CD4-positive, alpha-beta T cell treated with Interleukin-17A for 1 hour (primary cell): ENCODE data around the gene DDIT3.
"Not testable (repeated sequence)": the region's sequence is repeated elsewhere in the genome, so short reads cannot be mapped to it uniquely, and the experiment has no call there.

Source experiments
- DNase-seq: peaks from one replicate; pipeline ENCODE4 v3.0.0-alpha.2; 2020

The DDIT3 gene, protein sequence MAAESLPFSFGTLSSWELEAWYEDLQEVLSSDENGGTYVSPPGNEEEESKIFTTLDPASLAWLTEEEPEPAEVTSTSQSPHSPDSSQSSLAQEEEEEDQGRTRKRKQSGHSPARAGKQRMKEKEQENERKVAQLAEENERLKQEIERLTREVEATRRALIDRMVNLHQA

DNA sequence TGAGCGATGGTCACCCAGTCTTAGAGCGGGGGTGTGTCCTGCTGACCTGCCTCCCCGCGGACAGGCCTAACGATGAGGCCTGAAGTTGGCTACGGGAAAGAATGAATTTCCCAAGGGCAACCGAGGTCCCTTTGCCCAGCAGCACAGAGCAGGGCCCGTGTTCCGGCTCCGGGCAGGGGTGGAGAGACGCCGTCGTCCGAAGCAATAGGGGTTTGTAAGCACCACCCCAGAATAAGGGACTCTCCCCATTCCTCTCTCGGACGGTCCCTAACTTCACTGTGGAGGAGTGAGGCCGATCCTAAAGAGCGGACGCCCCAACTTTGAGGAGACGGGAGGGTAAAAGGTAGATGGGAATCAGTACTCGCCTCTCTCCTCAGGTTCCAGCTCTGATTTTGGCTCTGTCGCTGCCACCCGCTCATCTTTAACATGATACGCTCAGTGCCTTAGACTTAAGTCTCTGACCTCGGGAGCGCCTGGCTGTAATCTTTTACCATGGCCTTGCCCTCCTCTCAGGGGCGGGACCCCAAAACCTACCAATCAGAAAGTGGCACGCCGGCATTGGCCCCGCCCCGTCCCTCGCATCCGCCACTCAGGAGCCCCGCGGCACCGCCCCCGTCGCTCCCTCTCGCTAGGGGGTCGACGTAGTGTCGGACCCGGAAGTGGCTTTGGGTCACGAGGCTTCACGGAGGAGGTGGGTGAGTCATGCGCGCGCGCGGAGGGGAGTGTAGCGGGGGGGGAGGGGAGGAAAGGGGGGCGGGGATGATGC lies at the start of gene DDIT3:
Gene DDIT3 (minus strand): TSS at position 462 of the 766 bp plus-strand sequence. CDS start 3,108 bp downstream, outside the sequence.
- DNase-seq = peak; percentile 99

DNA sequence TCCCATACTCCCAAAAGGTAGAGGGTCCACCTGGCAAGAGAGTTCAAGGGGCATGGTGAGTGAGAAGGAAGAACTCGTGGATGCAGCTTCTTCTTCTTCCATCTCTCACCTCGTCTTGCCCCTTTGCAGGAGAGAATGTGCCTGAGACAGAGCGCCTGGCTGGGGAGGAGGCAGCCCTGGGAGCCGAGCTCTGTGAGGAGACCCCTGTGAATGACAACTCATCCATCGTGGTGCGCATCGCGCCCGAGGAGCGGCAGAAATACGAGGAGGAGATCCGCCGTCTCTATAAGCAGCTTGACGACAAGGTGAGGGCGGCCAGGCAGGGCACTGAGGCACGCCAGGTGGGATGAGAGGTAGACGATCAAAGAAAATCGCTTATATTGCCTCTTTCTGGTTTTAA lies 49.5 kb upstream of the DDIT3 start:
- no peak for DNase-seq

DNA sequence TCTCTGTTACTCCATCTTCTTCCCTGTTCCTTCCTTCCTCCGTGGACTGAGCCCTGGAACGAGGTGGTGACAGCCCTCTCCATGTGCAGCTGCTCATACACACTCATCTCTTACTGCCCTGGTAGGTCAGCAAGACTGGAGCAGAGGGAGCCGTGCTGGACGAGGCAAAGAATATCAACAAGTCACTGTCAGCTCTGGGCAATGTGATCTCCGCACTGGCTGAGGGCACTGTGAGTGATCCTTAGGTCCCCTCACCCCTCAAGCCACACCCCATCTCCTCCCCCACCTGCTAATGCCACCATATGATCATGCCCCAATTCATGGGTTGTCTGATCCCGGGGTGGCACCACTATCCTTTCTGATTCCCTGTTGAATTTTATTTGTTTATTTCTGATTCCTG lies 48.5 kb upstream of the DDIT3 start:
- no peak for DNase-seq

DNA sequence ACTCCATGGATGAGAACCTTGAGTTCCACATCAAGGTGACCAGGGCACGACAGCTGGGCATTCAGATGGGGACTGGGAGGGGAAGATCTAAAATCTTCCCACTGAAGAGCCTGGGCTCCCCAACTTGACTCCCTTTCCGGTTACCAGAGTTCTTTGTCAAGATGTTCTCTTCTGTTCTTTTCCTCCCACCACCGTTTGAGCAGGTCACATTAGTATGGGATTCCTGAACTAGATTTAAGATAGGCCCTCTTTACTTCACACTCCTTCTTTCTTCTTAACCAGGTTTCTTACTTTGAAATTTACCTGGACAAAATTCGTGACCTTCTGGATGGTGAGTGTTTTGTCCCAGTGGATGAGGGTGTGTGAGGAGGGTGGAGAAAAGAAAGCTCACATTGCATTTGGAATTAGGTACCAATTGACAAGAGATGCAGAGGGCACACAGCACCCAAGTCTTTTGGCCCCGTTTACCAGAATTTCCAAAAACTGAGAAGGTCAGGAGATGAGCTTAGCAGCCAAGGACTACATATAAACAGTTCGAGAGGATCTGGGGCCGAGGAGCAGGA lies 43.9 kb upstream of the DDIT3 start:
- no peak for DNase-seq

DNA sequence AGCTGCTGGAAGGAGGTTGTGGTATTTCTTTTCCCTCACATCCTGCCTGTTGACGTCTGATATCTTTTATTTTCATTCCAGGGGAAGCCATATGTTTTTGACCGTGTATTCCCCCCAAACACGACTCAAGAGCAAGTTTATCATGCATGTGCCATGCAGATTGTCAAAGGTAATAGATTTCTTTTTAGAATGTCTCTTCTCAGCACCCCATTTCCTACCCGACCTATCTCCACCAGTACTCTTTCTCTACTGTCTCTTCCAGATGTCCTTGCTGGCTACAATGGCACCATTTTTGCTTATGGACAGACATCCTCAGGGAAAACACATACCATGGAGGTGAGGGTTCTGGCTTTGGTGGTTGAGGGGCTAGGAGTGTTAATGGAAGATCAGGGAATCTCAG lies 43.0 kb upstream of the DDIT3 start:
- DNase-seq = no peak

DNA sequence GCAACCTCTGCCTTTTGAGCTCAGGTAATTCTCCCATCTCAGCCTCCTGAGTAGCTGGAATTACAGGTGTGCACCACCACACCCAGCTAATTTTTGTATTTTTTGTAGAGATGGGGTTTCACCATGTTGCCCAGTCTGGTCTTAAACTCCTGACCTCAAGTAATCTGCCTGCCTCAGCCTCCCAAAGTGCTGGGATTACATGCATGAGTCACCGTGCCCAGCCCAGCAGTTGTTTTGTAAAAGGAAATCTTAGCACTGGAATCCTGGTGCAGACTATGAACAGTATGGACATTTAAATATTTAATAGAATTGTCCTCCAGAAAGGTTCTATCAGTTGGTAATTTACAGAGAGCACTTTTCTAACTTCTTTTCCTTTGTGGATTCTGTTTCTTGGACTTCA lies 40.8 kb upstream of the DDIT3 start:
- not testable (repeated sequence) for DNase-seq

DNA sequence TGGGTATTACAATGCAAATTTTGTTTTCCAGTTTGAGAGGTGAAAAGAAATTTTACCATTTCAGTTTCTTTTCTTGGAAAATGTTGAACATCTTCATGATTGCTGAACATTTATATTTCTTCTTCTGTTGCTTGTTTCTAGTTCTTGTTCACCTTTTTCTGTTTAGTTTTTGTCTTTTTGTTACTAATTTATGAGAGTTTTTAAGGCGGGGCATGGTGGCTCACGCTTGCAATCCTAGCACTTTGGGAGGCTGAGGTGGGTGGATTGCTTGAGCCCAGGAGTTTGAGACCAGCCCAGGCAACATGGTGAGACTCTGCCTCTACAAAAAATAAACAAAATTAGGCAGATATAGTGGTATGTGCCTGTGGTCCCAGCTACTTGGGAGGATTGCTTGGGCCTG lies 40.2 kb upstream of the DDIT3 start:
- DNase-seq = no peak

DNA sequence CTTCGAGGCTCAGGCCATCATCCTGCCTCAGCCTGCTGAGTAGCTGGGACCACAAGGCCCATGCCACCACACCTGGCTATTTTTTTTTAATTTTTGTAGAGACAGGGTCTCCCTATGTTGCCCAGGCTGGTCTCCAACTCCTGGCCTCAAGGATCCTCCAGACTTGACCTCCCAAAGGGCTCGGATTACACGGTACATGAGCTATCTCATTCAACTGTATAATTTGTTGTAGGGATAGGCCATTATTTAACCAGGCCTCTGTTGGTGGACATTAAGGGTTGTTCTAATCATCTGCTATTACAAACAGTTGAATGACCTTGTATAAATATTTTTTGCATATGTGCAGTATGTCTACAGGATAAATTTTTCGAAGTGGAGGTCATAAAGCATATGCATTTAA lies 38.5 kb upstream of the DDIT3 start:
- DNase-seq = no peak

DNA sequence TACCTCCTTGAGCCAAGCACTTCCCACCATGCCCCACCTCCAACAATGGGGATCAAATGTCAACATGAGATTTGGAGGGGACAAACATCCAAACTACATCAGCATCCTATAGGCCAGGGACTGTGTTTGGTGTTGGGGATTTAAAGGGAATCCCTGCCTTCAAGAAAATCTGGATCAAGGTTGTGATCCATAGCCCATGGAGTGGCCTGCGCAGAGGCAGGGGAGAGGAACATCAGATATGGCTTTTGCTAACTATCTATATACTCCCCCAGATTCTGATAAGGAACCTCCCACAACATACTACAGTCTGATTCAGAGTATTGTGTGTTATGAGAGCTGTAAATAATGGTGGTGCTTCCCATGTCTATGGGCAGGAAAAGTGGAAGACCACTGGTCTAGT lies 34.6 kb upstream of the DDIT3 start:
- DNase-seq = no peak

DNA sequence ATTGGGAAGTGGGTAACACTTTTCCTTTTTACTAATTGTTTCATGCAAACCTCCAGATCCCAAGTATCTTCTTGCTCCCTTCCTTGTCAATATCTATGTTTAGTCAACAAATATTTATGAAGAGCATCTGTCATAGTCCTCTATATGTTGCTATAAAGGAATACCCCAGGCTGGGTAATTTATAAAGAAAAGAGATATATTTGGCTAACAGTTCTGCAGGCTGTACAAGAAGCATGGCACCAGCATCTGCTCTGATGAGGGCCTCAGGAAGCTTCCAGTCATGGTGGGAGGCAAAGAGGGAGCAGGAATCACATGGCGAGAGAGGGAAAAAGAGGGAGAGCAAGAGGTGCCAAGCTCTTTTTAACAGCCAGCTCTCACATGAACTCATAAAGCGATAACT lies 34.1 kb upstream of the DDIT3 start:
- DNase-seq = no peak

DNA sequence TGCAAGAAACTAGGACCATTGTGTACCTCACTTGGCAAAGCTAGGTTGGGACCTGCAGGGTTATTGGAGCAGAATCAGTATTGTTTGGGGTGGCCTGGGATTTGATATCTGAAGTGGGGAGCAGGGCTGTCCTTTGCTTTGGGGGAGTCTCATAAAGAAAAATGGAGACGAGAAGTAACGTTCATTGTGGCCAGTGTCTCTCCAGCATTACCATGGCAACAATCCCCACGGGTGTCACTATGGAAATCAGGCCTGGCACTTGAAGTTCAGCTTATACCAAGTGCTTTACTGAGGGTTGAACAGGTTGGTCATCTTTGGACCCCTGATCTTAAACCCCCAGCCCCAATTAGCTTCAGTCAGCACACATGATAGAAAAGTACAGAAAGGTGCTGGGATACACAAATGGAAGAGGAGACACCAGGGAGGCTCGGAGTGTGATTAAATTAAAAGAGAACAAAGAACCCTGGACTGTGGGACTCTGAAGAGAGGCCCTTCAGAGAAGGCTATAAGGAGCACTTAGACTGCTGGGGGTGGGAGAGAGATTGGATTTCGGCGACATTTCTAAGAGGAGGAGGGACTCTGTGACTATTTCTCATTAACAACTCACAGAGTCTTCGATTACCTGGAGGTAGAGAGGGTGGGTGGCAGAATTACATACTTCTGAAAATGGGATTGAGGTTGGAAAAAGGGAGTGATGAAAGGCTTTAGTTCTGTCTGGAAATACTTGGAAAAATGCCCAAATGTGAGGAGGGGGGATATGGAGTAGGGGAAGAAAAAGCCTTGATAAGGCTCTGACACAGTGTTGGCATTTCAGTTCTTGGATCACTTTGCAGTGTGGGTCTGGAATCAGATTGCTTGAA lies 33.3 kb upstream of the DDIT3 start:
- no peak for DNase-seq

DNA sequence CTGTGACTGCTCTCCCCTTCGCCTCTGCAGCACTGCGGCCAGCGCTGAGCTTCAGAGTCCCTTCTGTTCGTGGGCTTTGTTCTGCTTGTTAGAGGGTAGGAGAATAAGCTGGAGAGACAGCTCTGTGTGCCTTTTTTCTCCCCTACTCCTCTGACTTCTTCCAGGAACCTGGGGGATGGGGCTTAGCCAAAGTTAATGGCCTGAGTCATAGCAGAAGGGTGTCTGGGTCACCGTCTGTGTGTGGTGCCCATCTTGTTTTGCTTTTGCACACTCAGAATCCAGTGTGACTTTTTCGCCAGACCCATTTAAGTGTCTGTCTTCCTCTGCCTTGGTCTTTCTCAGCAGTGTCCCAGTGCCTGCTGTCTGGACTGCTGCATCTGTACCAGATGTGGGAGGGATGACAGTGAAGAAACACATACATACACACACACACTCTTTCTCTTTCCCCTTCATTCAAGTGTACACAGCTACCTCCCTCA lies 32.6 kb upstream of the DDIT3 start:
- DNase-seq = no peak

DNA sequence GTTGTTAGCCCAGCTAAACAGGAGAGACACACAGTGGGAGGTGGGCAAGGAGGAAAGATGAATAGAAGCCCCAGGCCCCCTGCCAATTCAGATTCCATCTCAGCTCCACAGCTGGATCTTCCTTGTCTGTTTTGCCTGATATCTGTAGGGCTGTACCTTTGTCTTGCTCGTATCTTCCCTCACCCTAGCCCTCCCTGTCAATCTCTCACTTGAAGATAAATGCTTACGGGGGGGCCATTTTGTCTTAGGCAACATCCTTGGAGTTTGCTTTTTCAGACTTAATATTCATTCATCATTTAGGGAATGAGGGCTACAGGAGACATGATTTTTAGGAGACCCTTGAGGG lies 32.0 kb upstream of the DDIT3 start:
- no peak for DNase-seq

DNA sequence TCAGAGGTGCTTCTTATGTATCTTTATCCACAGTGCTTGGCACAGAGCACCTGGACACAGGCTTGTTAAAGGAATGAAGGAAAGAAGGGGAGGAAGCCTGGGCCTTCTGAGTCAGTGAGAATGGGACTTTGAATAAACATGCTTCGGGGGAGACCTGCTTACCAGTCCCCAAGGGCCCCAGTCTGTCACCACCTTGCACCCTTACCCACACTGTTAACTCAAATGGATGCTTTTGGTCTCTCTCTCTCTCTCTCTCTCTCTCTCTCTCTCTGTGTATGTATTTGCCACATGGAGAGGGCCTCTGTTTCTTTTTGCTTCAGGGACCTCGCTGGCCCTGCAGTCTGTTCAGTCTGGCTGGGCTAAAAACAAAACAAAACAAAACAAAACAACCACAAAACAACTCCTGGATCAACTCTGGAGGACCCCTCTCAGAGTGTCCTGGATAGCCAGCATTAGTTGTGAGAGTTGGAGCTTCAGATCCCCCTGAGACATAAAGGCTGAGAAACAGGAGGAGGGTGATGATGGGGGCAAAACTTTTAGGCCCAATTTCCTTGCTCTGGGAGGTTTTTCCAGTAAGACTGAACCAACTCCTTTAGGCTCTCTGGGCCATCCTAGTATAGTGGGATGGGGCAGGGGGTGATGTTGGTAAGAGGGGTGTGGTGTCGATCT lies 31.5 kb upstream of the DDIT3 start:
- DNase-seq = no peak

DNA sequence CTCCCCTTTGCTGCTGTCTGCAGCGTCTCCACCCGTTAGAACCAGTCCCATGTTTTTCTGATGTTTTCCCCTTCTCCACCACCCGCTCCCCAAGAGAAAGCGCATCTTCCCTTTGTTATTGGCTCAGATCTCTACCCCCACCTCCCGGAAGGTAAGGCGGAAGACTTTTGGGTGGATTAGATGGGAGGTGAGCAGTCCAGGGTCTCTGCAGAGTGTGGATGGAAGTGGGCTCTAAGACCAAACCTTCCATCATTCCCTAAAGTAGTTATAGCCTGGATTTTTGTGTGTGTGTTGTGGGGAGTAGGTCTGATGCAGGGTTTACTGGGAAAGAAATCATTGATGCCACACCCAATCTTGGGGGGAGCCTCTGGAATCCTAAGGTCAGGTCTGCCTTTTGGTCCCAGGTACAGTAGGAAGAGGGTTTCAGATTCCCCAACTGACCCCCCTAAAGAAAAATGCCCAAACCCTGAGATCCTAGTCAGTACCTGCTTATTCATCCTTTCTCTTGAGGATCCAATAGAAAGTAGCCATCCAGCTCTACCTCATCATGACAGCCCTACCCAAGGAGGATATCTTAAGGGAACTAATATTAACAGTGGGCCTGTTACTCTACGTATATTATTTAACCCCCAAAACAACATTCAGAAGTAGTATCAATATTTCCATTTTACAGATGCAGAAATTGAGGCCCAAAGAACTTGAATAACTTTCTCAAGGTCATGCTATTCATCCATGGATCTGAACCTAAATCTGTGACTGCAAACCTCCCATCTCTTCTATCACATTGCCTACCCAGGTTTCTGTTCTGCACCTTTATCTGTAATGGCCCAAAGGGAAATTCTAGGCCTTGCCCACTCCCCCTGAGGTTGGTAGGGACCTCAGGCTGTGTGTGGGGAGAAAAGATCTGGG lies 30.6 kb upstream of the DDIT3 start:
- DNase-seq = no peak

DNA sequence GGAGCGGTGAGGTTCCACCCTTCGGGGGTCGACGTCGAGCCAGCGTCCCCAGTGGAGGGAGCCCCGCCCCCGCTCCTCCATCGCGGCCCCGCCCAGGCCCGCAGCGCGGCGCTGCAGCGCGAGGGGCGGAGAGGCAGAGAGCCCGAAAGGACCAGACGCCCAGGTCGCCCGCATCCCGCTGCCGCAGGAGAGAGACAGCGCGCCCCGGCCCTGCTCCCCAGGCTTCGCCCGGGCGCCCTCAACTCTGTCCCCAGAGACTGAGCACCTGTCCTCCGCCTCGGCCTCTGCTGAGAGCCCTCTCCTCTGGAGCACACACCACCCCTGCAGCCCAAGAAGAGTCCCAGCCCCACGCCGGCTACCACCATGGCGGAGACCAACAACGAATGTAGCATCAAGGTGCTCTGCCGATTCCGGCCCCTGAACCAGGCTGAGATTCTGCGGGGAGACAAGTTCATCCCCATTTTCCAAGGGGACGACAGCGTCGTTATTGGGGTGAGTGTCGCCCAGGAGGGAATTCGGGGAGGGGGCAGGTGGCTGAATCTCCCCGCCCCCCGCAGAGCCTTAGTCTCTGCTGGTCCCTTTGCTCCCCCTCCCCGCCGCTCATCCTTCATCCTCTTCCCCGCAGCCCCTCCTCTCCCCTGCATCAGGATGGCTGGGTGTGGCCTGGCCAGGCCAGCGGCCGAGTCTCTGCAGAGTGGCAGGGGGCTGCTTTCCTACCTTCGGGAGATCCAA lies 29.8 kb upstream of the DDIT3 start, which contains the start of gene KIF5A:
Gene KIF5A (plus strand): TSS at position 136 of the 732 bp plus-strand sequence. CDS start 228 bp downstream, at position 364.
- peak; percentile 54 for DNase-seq

DNA sequence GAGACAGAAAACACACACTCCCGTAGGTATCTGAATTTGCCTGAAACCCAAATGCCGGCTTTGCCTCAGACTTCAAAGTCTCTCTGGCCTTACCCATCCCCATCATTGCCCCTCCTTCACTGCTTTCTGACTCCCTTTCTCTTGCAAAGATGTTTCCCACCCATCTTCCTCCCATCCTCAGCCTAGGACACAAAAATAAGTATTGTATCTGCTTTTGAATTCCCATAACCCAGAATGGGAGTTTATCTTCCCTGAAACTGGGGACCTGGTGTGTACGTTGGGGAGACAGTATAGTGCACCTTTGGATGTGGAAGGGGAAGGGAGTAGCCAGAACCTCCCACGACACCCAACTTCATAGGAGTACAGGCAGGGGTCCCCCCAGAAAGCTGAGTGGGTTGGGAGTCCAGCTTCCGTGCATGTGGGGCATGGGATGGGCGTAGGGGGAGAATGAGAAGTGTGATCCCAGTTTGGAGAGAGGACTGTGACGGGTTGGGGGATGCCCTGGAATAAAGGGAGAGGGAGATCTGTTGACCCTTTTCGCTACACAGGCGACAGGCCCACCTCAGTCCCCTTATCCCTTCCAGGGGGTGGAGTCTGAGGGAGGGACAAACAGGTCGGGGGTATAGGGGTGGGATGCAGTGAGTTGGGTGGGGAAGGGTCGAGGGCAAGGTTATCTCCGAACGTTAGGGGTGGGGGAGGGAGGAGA lies 29.0 kb upstream of the DDIT3 start:
- DNase-seq = no peak

DNA sequence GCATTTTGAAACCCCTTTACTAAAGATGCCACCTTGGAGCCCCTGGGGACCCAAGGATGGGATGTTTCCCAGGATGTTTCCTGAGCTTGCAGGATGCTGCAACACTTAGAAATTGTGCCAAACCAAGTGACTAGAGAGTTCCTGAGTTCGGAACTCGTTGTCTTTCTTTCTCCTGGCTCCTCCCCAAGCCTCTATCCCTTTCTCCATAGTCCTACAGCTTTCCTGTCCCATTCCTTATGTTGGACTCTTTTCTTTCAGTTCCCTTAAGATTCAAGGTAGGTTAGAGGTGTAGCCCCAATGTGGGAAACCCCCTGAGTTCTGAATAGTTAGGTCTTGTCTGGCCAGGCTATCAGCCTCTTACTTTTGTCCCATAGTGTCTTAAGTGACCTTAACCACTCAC lies 28.2 kb upstream of the DDIT3 start:
- DNase-seq = no peak

DNA sequence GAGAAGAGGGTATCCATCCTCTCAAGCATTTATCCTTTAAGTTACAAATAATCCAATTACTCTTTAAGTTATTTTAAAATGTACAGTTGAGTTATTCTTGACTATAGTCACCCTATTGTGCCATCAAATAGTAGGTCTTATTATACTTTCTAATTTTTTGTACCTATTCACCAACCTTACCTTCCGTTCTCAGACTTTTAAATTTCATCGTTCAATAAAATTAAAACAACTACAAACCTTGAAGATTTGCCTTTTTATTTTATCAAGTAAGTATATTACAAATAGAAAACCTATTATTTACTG lies 27.6 kb upstream of the DDIT3 start:
- no peak for DNase-seq

DNA sequence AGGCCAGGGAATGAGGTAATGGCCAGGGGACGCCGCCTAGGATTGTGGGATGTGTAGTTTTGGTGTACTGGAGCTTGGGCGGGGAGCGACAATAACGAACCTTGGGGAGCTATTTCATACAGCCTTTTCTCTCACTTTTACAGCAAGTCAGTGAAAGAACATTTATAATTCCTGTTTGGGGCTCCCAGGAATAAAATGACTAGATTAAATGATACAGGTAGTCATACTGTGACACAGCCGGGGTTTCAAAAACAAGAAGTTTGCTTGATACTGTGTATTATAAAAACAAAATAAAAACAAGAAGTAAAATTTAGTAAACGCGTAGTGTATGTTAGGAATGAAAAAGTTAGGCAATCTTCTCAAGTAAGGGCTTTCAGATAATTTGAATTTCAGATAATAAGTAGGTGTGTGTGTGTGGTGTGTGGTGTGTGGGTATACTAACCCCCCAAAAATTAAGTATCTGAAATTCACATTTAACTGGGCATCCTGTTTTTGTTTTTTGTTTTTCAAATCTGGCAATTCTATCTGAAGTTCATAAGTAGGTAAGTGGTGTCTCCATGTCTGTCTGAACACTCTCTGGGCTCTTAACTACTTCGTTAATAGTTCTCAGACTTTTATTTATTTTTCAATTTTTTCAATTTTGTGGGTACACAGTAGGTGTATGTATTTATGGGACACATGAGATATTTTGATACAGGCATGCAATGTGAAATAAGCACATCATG lies 27.1 kb upstream of the DDIT3 start:
- DNase-seq = no peak
